Measurements from ENCODE around the gene ADGRD1.
A peak's percentile ranks its signal among the peaks of the same experiment; 100 is the strongest.
"Not testable (repeated sequence)": the region's sequence is repeated elsewhere in the genome, so short reads cannot be mapped to it uniquely, and the experiment has no call there.

Gene ADGRD1

DNA sequence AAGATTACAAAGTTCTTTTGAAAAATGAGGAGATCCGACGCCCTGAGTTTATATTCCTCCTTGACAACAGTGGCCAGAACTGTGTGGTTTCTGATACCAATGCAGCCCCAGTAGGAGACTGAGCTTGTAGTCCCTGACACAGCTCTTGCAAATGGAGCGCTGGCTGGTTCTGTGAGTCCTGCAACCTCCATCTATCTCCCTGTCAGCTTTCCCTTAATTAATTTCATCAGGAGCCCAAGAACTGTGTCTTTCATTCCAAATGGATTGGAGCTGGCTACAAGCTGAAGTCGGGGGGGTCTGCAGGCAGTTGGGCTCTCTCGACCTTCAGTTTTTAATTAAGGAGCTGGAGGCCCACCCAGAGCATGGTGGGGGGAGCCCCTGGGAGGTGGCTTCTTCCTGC, 160.6 kb downstream of the ADGRD1 start:
- intact Hi-C loops (cut with DNase I), result no loop called here
- peak in 1 of 42 donors; percentile 16 for DNase-seq

DNA sequence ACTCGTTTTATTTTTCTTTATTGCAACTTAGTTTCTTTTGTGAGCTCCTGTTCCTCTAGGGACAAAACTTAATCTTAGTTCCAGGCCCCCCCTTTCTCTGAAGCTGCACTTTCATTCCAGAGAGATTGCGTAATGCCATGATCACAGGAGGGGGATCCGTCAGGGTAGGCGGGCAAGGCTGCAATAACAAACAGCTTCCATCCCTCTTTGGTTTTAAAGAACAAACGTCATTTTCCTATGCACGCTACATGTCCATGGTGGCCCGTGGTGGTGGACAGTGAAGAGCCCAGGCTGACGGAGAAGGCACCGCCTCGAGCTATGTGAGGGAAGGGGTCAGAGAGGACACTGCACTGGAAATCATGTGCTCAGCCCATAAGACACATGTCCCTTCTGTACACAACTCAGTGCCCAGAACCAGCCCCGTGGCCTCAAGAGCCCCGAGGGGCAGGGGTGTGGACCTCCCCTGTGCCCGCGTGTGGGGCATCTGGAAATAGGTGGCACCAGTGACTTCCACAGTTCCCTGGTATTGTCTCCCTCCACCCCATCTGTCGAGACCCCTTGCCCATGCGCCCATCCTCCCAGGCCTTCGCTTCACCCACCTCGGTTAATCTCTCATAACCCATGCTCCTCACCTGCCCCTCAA, 161.4 kb downstream of the ADGRD1 start:
- intact Hi-C loops (cut with DNase I), result no loop called here
- DNase-seq, result peak in 2 of 42 donors; percentile 3 to 14

DNA sequence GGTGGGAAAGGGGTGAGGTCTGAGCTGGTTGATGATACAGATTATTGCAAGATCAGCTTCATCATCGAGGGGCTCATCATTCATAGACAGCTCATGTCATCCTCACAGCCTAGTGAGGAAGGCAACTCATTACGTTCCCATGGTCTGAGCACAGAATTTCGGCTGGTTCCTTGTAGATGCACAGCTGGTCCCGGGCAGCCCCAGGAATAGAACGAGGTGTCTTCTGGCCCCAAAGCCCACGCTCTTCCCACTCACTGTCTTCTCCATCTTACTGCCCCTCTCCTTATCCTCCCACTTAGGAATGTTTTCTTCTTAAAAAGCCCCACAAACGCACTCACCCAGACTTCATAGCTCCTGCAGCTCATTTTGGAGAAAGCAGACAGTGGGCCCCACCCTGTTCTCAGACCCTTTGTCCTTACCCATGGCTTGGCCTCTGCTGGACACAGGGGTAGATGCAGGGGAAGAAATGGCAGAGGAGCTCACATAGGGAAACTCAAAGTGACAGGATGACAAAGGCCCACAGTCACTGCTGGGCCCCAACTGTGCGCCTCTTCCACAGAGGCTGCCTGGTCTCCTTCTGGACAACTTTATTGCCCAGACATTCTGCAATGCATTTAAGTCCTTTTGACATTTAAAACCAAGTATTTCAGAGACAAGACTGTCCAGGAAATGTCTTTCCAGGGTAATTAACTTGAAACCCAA, 162.2 kb downstream of the ADGRD1 start:
- peak in 3 of 42 donors; percentile 4 to 16 (median 7) for DNase-seq
- intact Hi-C loops (cut with DNase I), result no loop called here

DNA sequence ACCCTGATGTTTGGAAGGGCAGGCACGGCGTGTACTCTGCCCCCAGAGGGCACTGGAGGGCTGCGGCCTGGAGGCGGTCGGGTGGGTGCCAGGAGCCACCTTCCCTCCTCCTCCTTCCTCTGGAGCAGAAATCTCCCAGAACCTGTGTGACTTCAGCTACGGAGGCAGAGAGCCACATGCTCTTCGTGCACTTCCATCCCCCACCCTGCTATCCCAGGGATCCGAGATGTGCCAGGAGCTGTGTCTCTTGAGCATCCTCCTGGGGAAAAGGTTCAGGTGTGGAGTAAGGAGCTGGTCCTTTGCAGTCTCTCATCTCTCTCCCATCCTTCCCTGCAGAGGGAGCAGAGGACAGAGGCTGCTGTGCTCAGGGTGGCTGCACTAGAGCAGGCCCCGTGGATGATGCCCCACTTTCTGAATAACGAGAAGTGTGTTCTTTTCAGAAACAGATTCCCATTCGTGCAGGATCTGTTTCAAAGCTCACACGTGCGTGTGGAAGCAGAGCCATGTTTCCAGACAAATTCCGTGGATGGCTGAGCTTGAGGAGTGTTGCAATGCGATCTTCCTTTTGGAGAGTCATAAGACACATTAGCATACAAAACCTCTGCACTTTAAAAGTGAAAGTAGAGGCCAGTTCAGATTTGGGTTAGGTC, 162.9 kb downstream of the ADGRD1 start:
- peak; percentile 16 to 86 (median 58) for DNase-seq
- intact Hi-C loops (cut with DNase I), result no loop called here

DNA sequence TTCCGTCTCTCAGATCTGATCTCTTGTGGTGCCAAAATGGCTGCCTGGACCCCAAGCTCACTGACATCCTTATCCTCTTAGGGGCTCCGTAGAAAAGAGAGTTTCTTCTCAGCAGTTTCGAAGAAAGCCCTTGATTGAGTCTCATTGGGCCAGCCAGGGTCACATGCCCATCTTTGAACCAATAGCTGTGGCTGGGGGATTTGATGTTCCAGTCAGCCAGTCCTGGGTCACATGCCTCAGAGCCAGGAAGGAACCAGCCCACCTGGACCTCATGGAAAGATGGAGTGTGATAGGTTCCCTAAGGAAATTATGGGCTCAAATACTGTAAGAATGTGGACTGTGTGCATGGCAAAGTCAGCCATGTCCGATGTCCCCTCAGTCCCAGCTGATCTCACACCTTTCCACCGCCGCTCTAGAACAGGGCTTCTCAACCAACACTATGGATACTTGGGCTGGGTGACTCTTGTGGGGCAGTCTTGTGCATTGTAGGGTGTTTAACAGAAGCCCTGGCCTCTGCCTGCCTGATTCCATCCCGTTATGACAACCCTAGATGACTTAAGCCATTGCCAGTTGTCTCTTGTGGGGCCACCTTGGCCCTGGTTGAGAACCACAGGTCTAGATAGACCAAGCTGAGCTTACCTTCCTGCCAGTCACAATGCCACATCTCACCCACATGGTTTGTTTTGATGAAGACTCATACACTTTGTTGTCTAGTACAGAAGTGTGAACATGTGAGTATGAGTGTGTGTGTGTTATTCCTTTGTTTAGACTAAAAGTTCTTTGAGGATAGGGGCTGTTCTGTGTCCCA, 163.9 kb downstream of the ADGRD1 start:
- DNase-seq, result peak in 5 of 42 donors; percentile 5 to 17 (median 12)
- intact Hi-C loops (cut with DNase I), result no loop called here

DNA sequence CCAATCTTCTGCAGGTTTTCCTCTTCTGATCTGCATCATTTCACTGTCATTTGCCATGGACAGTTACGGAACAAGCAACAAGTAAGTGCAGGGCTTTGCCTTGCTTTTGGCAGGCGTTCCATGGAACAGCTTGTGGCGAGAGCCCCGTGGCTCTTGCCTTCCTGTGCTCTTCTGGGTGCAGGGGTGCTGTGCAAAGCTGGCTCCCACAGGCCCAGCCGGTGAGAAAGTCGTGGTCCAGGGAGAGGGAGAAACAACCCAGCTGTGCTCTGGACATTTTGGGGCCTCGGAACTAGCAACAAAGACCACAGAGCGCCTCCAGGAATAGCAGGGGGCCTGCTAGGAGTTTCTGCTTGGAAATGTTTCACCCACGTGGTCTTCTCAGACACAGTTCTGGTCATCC, 164.7 kb downstream of the ADGRD1 start:
- DNase-seq, result peak in 2 of 42 donors; percentile 5 to 12
- intact Hi-C loops (cut with DNase I), result no loop called here

DNA sequence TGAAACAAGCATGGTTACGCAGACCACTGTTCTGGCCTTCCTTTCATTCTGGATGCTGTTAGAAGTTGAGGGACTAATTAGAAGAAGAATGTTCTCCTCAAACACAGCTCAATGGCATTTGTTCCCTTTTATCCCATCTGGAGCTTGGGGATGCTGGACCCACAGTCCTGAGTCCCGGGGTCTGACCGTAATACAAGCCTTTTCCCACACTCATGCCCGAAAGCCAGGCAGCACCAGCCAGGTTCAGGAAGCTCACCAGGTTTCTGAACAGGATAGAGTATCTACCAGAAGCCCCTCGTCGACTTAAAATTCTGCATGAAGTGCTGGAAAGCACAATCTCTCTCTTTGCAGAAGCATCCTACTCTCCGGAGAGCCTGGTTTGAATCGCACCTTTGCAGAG, 165.6 kb downstream of the ADGRD1 start:
- intact Hi-C loops (cut with DNase I), result not testable (repeated sequence)
- DNase-seq, result peak in 2 of 42 donors; percentile 2 to 5

DNA sequence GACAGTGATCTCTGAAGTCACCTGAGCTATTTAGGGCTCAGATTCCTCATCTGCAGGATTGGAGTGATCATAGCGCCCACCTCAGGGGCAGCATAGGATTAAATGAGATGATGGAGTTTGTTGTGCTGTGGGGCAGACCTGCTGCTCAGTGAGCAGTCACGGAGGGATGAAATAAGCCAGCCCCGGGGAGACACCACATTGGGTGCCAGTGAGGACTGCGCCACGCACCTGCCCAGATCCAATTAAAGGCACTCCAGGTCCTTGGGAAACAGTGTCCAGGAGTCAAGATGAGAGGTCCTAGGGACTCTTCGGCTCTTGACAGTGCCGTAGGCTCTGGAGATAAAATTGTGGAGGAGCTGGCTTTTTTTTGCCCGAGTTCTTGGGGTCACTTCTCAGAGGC, 166.2 kb downstream of the ADGRD1 start:
- intact Hi-C loops (cut with DNase I), result no loop called here

DNA sequence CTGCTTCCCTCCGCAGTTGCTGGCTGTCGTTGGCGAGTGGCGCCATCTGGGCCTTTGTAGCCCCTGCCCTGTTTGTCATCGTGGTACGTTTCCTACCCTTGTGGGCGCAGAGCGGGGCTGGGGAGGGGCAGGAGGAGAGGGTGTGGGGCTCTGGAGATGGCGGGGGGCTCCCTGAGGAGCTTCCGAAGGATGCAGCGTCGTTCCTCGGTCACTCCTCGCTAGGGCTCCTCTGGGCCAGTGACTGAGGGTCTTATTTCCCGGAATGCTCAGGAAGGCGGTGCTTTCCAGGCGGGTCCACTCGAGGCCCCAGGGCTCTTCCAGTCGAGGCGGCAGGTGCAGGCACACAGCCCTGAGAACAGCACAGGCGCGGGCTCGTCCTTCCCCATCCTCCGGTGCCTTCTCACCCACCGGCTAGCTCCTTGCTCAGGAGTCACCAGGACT, 167.1 kb downstream of the ADGRD1 start:
- intact Hi-C loops (cut with DNase I), result no loop called here
- DNase-seq, result peak in 5 of 42 donors; percentile 5 to 26 (median 13)

More for the DNA sequence above, 166.2 kb downstream of the ADGRD1 start:
- DNase-seq, result peak in 4 of 42 donors; percentile 3 to 19 (median 10)

DNA sequence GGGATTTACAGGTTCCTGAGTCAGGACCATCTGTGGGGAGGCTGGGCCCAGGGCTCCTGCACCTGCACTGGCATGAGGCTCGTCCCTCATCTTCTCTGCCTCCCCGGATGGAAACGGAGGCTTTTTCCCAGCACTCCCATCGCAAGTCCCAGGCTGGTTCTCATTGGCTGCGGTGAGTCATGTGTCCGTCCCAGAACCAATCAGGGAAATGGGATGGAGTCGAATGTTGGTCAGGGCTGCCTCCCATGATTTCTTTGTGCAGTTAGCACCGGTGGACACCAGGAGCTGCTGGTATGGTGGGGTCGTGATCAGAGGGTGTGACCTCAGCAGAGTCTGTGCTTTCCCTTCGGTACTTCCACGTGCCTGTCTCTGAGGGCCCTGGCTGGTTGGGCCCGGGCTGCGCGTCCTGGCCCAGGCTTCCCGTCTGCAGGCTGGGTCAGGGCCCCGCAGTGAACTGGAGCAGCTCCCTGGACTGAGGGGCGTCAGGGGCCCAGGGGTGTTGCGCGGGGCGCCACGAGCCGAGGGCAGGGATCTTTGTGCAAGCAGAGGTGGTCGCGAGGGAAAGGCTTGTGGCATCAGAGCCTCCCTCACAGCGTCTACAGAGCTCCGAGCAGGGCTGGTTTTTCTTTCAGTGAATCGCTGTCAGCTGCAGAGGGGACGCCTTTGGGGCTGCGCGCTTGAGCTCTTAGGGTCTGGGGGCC, 168.1 kb downstream of the ADGRD1 start:
- peak in 7 of 42 donors; percentile 3 to 36 (median 7) for DNase-seq
- intact Hi-C loops (cut with DNase I), result no loop called here

DNA sequence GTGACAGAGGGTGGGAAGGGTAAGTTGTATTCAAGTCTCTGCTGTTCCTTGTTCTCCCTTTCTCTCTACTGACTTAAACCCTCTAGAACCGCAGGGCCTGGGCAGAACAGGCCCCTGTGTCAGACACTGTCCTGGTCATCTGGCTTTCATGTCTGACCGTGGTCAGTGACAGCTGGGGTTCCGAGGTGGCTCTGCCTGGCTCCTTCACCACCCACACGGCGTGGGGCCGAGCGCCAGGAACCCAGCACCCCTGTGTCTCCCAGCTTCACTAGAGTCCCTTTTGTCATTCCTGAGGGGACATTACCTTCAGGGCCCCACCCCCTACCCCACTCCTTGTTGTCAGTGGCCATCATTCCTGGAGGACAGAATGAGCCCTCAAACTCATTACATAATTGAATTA, 168.9 kb downstream of the ADGRD1 start:
- peak in 8 of 42 donors; percentile 0 to 21 (median 8) for DNase-seq
- intact Hi-C loops (cut with DNase I), result no loop called here

DNA sequence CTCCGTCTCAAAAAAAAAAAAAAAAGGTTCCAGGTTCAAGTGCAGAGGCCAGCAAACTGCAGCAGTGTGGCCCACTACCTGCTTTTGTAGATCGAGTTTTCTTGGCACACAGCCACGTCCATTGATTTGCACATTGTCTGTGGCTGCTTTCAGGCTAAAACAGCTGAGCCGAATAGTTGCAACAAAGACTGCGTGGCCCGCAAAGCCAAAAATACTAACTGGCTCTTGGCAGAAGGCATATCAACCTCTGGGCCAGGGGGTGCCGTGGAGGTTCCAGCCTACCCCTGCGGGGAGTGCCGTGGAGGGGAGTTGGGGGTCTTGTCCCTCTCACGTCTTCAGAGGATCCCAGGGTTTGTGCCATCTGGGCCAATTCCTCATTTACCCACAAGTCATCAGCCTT, 170.1 kb downstream of the ADGRD1 start:
- intact Hi-C loops (cut with DNase I), result no loop called here

DNA sequence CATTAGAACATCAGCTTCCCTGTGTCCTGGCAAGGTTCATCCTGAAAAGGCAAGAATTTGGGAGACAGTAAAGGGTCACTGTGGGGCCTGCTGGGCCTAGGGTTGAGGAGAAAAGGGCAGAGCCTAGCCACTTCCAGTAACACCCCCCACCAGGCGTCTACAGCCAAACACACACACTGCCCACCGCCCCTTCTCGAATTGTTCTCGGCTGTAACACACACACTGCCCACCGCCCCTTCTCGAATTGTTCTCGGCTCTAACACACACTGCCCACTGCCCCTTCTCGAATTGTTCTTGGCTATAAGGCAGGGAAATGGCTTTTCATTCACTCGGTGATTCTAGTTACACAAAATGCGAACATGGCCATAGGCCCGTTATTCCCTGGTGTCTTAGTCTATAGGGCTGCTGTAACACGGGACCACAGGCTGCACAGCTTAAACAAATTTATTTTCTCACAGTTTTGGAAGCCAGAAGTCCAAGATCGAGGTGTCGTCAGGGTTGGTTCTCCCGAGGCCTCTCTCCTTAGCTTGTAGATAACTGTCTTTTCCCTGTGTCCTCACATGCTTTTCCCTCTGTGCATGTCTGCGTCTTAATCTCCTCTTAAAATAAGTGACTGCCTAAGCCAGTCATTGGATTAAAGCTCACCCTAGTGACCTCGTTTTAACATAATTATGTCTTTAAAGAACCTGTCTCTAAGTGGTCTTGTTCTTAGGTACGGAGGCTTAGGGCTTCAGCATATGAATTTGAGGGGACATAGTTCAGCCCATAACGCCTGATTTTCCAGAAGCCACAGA, 171.0 kb downstream of the ADGRD1 start:
- intact Hi-C loops (cut with DNase I), result no loop called here

More for the DNA sequence above, 170.1 kb downstream of the ADGRD1 start:
- DNase-seq, result peak in 3 of 42 donors; percentile 3 to 11 (median 6)

DNA sequence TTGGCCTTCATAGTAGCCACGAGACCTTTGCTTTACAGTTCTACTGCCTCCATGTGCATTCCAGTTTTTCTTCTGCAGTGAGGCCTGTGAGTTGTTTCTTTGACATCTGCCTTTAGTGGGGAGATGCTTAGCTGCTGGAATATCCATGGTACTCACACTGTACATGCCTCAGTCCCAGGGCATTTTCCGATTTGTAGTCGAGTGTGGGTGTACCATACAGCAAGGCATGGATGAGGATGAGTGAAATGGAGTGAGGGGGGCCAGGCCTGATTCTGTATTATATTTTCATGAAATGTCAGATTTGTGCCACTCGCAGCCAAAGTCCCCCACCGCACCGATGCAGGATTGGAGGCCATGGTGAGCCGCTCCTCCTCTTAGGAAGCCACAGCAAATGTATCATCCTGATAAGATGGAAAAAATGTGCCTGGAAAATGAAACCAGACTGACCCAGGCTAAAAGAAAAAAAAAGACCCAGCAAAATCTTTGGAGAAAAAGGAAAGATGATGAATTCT, 173.0 kb downstream of the ADGRD1 start:
- DNase-seq, result peak in 3 of 42 donors; percentile 2 to 29 (median 12)
- intact Hi-C loops (cut with DNase I), result no loop called here

More for the DNA sequence above, 171.0 kb downstream of the ADGRD1 start:
- peak in 2 of 42 donors; percentile 3 to 12 for DNase-seq

DNA sequence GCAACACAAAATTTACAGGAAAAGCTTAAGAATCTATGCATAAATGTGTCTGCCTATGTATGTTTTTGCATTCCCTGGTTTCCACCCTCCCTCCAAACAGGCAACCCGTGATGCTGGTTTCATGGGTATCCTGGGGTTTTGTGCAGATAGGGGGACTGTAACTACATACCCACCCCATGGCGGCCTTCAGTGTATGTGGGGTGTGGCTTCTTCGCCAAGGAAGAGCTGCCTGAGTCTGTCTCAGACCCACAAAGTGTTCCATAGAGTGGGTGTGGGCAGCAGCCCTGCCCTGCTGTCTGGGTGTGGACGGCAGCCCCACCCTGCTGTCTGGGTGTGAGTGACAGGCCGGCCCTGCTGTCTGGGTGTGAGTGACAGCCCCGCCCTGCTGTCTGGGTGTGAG, 174.8 kb downstream of the ADGRD1 start:
- intact Hi-C loops (cut with DNase I), result no loop called here
- peak in 2 of 42 donors; percentile 1 to 2 for DNase-seq

DNA sequence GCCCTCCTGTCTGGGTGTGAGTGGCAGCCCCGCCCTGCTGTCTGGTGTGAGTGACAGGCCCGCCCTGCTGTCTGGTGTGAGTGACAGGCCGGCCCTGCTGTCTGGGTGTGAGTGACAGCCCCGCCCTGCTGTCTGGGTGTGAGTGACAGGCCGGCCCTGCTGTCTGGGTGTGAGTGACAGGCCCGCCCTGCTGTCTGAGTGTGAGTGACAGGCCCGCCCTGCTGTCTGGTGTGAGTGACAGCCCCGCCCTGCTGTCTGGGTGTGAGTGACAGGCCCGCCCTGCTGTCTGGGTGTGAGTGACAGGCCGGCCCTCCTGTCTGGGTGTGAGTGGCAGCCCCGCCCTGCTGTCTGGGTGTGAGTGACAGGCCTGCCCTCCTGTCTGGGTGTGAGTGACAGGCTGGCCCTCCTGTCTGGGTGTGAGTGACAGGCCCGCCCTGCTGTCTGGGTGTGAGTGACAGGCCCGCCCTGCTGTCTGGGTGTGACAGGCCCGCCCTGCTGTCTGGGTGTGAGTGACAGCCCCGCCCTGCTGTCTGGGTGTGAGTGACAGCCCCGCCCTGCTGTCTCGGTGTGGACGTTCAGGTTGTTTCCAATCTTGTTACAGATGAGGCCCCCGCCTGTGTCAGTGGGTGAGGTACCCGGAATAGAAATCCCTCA, 175.4 kb downstream of the ADGRD1 start:
- intact Hi-C loops (cut with DNase I), result not testable (repeated sequence)
- peak in 3 of 42 donors; percentile 6 to 26 (median 7) for DNase-seq

DNA sequence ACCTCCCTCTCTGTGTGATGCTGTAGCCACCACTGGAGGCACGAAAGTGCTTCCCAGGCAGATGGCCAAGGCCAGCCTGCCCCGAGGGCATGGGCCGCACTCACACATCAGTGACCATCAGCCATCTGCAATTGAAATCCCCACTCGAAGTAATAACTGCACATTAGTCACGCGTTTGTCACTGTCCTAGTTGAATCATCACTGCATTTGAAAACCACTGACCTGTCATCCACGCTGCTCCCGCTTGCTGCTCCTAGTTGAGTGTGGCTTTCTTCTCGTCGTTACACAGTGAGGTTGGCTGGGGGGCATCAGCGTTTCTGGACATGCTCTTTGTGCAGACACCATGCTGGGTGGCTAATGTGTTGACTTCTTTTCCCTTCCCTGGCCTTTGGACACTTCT, 176.1 kb downstream of the ADGRD1 start:
- intact Hi-C loops (cut with DNase I), result no loop called here
- peak in 3 of 42 donors; percentile 5 to 34 (median 8) for DNase-seq
